HG03460 (cell line): ENCODE data around the gene COL25A1.

Source experiments
- ATAC-seq: cut with Tn5 transposase; IDR thresholded peaks from one replicate; pipeline ENCODE4 v1.9.1; 2021; ENCODE audit not compliant: unreplicated experiment

Gene COL25A1

GRCh38 chr4:108926061-108926460, 376.4 kb downstream of the COL25A1 start:
- ATAC-seq, result no peak

- ATAC-seq, result no peak
Observed at GRCh38 chr4:108922191-108922590, 380.3 kb downstream of the COL25A1 start.

DNA sequence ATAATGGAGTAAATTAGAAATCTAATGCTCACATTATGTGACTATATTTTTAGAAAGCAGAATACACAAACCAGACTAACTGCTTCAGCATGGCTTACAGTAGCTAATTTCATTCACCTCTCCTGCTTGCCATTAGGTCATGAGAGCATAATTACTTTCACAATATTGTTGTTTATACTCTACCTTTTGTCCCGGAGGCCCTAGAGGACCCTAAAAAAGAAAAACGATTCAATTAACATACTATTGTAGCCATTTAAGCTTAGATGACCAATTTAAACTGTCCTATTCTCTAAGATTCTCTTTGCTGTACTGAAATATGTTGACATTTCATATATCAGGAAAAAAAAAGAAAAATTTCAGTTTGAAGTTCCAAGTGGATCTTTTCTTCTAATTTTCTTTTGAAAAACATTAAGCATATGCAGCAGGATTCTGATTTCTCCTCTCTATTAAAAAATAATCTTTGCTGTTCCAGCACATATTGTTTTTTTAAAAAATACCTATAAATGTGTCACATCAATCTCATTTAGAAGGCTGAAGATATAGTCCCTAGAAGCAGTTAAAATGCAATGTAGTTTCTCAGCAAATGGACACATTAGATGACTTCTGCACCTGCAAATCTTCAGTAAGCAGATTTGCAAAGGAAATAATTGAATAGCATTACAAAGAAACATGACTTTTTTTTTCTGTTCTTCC, 381.9 kb downstream of the COL25A1 start:
- ATAC-seq, result no peak

GRCh38 chr4:108919226-108919893, 383.1 kb downstream of the COL25A1 start:
- ATAC-seq, result no peak

DNA sequence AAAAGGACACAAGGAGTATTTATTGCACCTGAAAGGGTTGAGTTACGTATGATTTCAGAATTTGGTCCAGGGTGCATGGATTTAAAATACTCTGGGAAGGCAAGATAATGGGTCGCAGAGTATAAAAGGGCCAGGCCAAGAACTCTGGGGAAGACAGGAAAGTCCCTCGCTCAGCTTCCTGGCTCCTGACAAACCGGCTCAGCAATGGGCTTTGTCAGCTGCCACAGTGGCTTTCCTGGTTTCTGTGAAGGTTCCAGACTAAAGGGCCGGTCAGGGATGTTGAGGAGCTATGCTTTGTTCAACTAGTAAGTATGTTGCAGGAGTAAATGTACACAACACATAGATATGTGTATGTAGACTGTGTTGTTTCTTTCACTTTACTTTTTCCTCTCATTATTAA, 385.2 kb downstream of the COL25A1 start:
- ATAC-seq, result no peak

DNA sequence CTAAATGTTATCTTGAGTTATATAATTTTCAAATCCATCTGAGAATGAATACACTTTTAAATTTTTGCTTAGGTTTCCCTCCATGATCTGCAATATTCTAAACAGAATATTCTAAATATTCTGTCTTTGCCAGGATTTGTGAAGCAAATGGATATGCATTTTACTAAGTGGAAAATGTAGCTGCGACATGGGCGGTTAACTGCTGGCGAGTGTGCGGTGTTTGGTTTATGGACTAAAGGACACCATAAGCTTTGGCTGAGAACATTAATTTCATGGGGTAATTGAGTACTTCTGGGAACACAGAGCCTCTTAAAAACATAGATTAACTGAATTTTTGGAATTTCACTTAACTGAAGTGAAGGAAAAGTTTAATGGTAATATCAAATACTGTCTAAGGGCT, 385.8 kb downstream of the COL25A1 start:
- no peak for ATAC-seq

DNA sequence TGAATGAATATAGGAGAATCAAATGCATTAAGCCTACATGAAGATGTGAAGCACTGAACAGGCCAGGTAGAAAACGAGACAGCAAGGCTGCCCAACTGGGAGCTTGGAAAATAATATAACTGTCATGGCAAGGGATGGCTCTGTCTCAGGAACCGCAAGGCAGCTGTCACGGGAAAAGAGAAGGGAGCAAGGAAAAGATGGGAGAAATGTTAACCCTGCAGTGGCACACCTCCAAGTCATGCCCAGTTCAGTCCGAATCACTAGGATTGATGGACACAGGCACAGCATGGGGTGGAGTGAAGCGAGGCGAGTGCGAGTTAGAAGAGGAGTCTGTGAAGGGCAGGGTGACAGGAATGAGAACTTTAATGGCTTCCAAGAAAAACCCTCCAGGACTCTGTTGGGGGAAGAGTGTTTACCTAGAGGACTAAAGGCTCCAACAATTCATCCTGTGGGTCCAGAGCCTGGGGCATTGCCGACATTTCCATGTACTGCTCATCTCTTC, 395.5 kb downstream of the COL25A1 start:
- no peak for ATAC-seq

- ATAC-seq, result no peak
Observed at GRCh38 chr4:108906006-108906405, 396.5 kb downstream of the COL25A1 start.

GRCh38 chr4:108903464-108904221, 398.8 kb downstream of the COL25A1 start:
- ATAC-seq, result no peak

DNA sequence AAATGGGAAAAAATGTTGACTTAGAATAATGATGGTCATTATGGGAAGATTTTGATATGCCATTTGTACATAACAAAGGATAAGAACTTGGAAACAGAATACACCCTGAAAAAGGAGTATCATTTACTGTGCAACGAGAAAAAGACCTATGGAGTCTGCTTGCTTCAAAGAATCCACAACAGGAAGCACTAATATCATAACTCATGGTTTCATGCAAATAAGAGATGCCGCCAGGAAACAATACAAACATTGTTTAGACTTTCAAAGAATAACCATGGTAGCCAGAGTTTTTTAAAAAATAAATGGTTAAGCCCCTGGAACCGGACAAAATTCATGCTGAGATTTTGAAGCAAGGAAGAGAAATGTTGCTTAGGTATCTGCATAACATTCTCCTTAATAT, 399.7 kb downstream of the COL25A1 start:
- no peak for ATAC-seq

DNA sequence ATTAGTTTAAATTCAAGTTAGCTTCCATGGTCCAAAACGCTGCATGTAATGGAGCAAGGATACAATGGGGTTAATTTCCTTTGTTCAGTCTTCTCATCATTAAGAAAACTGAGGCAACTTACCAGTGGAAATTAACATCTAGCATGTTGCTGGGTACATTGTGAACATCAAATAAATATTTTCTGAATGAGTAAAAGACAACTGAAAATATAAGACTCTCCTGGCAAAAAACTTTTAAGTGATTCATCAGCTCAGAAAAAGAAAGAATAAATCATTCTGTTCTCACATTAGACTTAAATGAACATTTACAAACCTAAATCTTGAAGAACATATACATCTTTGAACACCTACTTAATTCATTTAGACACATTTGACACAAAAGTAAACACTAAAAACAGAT, 401.2 kb downstream of the COL25A1 start:
- no peak for ATAC-seq

- no peak for ATAC-seq
Observed at GRCh38 chr4:108900018-108900580, 402.4 kb downstream of the COL25A1 start.

GRCh38 chr4:108893468-108893867, 409.0 kb downstream of the COL25A1 start:
- no peak for ATAC-seq

GRCh38 chr4:108891896-108892590, 410.4 kb downstream of the COL25A1 start:
- ATAC-seq, result no peak

- ATAC-seq, result no peak
Observed at GRCh38 chr4:108890484-108890881, 412.0 kb downstream of the COL25A1 start.

DNA sequence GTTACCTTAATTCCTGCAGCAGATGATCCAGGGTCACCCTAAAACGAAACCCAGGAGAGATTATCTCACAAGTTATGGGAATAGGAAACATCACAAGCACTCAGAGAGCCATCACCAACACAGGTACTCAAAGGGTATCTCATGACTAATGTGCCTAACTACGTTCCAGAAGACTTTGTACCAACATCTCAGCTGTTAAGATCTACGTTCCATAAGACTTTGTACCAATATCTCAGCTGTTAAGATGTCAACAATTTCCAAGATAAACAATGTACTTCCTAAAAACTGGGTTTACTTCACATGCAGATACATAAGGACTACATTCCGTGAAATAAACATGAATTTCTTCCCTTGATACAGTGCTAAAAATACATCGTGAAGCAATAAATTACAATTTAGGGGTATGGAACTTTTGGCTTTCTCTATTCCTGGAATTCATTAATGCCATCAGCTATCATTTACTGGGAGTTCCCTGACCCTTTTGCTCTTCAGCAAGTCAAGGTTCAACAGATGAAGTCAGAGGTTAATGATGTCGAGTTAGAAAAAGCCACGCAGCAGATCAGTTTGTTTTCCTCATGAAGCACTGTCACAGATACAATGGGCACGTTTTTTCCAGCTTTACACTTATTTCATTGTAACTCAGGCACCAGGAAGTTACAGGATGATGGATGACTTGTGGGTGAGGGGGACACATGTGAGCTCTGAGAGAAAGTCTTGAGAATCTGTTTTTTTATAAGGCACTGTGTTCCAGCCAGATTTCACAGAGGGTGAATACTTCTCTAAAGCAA, 412.6 kb downstream of the COL25A1 start:
- no peak for ATAC-seq

DNA sequence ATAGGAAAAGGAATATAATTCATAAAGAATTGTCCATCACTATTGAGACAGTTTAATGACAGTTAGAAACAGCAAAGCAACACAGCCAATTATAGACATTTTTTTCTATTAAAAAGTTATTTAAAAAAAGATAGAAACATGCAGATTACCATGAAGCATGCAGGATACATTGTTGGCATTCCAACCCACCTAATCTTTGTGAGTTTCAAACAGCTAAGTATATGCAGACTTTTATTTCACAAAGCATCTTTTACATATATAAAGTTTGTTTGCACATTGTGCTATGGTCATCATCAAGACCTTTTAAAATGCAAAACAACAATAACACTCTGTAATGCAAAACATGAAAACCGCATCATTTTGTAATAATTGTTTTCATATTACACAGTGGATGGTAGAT, 413.7 kb downstream of the COL25A1 start:
- ATAC-seq, result no peak

DNA sequence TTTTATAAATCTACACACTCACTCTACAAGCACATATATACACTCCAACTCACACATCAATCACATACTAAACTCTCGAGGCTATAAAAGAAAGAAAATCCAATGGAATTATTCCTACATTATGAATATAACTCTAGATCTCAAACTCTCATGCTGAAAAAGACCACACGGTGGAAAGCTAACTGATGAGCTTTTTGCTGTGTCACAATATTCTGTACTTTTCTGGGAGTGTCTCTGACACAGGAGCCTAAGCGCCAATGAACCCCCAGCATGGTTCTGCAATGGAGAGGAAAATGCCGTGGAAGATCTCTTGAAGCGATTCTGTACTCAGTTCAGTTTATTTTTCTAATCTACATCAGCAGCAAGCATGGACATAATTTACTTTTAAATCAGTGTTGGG, 415.4 kb downstream of the COL25A1 start:
- ATAC-seq, result no peak

DNA sequence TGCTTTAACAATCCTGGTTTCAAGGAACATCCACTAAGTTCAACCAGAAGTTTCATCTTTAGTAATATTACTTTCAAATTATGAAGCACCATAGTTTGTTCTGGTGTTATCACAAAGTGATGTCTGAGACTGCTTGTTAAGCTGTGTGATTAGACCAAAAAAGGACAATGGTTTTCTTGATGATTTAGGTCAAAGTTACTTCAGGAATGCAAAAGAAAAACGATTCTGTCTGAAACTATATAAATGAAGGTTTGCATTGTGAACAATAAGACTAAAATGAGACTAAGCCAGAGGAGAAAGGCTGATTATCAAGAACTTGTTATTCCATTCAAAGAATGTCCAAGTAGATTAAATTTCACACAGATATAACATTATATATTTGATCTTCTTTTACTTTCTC, 417.2 kb downstream of the COL25A1 start:
- no peak for ATAC-seq

GRCh38 chr4:108884596-108884995, 417.9 kb downstream of the COL25A1 start:
- no peak for ATAC-seq
